ENCODE data around the gene ABCC11.
A peak's percentile ranks its signal among the peaks of the same experiment; 100 is the strongest.
"Not testable (repeated sequence)": the region's sequence is repeated elsewhere in the genome, so short reads cannot be mapped to it uniquely, and the experiment has no call there.

The ABCC11 gene

DNA sequence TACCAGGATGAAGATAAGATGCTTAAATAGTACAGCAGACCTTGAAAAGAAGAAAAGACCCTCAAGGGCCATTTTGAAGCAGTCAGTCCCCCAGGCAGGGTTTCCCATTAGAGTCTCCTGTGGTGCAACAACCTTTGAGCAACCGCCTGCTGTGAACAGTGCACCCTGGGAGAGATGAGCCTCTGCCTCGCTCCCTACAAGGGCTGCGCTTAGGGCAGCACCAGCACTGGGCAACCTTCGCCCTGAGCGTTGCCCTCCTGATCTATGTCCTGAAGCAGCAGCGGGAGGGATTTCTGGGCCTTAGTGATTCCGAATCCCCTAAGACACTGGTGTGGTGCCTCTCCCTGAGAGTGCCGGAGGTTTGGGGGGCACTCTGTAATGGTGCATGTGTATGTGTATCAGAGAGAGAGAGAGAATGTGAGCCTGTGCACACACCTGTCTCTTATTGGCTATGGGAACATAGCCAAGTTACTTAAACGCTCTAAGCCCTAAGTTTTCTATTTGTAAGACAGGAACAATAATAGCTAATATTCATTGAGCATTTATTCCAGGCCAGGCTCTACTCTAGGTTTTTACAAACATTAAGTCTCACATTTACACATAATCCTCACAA lies 66.4 kb downstream of the ABCC11 start:
- no peak for TF ChIP-seq JUND (IDR thresholded peaks at IDR 0.05; ENCODE audit: low read depth)
- in situ Hi-C loops (cut with HindIII; ENCODE audit: low pct_unique_long_range_greater_than_20kb, low sequenced_read_pairs): no loop called here
- no peak for DNase-seq (ENCODE audit: low read depth in 1 of 2, low spot score in 1 of 2)

DNA sequence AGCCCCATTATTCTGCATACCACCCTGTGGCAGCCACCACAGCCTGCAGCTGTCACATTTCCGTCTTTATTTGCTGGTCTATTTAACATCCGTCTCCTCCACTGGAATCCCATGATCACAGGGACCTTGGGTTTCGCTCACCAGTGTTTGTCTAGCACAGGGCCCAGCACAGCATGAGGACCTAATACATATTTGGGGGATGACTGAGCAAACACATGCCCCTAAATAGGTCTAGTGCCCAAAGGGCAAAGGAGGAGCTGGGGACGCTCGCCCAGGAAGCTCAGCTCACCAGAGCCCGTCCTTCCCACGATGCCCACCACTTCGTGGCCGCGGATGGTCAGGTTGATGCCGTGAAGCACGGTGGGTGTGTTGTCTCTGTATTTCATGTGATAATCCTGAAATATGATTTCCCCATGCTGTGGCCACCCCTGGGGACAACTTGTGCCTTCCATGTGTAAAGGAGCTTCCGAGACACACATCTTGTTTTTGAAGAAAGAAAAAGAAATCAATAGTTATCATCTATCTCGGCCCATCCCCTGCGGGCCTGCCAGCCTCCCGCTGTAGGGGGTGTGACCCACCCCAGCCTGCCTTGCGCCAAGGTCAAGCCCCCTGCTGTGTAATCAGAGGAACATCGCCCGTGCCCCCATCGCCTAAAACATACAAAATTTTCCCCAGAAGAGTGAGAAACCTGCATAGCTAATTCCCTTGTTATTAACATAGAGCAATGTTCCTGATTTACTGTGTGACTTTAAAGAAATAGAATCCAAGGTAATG lies 70.5 kb downstream of the ABCC11 start:
- in situ Hi-C loops (cut with HindIII; ENCODE audit: low pct_unique_long_range_greater_than_20kb, low sequenced_read_pairs): no loop called here
- no peak for DNase-seq (ENCODE audit: low read depth in 1 of 2, low spot score in 1 of 2)

DNA sequence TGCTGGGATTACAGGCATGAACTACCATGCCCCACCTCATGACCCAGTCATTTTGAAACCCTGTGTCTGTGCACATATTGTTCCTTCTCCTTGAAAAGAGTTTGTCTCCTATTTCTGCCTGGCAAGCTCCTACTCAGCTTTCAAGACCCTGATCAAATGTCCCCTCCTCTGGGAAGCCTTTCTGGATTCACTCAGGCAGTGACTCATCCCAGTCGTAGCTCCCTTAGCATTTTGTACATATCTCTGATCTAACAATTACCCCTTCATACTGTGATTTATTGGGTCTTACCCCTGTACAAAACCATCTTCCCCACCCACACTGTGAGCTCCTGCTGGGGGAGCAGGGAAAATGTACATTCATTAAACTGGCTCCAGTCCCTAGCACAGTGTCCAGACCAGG lies 73.5 kb downstream of the ABCC11 start:
- no peak for DNase-seq (ENCODE audit: low read depth in 1 of 2, low spot score in 1 of 2)
- no peak for TF ChIP-seq JUND (IDR thresholded peaks at IDR 0.05; ENCODE audit: low read depth)
- in situ Hi-C loops (cut with HindIII; ENCODE audit: low pct_unique_long_range_greater_than_20kb, low sequenced_read_pairs): no loop called here

More for the DNA sequence above, 70.5 kb downstream of the ABCC11 start:
- no peak for TF ChIP-seq JUND (IDR thresholded peaks at IDR 0.05; ENCODE audit: low read depth)

DNA sequence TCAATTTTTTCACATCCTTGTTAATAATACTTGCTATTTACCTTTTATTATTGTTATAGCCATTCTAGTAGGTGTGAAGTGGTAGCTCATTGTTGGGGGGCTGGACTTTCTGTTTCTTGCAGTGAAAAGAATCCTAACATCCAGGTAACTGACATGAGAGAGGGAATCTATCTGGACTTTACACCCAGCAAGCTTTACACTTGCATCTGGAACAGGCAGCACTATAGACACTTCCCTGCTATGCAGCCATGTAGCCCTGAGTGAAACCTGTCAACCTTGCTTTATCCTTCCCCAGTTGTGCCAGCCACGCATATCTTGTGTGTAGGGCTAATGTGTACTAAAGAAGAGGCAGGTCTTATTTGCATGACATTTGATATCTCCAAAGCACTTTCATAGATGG lies 74.7 kb downstream of the ABCC11 start:
- in situ Hi-C loops (cut with HindIII; ENCODE audit: low pct_unique_long_range_greater_than_20kb, low sequenced_read_pairs): no loop called here
- no peak for DNase-seq (ENCODE audit: low read depth in 1 of 2, low spot score in 1 of 2)
- TF ChIP-seq JUND (IDR thresholded peaks at IDR 0.05; ENCODE audit: low read depth): no peak

DNA sequence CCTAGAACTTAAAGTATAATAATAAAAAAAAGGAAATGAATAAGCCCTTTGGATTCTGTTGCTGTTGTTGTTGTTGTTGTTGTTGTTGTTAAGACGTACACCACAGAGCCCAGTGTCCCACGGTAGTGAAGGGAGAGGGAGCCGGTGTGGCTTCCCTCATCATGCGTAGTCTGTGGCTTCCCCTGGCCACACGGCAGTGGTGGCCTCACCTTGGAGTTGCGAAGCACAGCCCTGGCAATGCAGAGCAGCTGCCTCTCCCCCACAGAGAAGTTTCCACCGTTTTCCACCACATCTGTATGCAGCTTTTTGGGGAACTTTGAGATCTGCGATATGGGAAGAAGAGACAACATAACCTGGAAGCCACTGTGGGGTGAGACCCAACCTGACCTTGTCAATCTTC lies 77.4 kb downstream of the ABCC11 start:
- in situ Hi-C loops (cut with HindIII; ENCODE audit: low pct_unique_long_range_greater_than_20kb, low sequenced_read_pairs): no loop called here
- TF ChIP-seq JUND (IDR thresholded peaks at IDR 0.05; ENCODE audit: low read depth): no peak
- DNase-seq (ENCODE audit: low read depth in 1 of 2, low spot score in 1 of 2): no peak

DNA sequence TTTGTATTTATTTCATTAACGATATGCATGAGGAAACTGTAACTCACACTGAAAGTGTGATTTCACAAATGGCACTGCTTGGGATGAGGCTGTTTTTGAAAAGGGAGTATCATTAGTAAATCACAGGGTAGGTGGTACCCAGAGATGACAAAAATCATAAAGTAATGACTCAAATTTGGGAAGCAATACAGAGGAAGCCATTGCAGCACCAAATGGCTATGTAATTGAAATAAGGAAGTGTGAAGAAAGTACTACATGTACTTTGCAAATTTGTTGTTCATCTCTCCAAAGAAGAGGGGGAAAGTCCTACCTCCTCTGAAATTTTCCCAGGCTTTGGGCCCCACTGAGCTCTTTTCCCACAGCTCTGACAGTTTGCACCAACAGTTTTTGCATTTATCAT lies 79.3 kb downstream of the ABCC11 start:
- no peak for DNase-seq (ENCODE audit: low read depth in 1 of 2, low spot score in 1 of 2)
- TF ChIP-seq JUND (IDR thresholded peaks at IDR 0.05; ENCODE audit: low read depth): no peak
- in situ Hi-C loops (cut with HindIII; ENCODE audit: low pct_unique_long_range_greater_than_20kb, low sequenced_read_pairs): no loop called here

DNA sequence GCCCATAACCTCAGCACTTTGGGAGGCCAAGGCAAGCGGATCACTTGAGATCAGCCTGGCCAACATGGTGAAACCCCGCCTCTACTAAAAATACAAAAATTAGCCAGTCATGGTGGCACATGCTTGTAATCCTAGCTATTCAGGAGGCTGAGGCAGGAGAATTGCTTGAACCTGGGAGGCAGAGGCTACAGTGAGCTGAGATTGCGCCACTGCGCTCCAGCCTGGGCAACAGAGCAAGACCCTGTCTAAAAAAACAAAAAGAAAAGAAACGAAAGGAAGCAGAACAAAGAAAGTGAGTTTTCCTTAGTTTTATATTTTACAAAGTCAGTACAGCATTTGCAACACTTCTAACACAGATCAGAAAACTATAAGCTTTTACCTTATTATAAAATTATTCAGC lies 80.7 kb downstream of the ABCC11 start:
- DNase-seq (ENCODE audit: low read depth in 1 of 2, low spot score in 1 of 2); in situ Hi-C loops (cut with HindIII; ENCODE audit: low pct_unique_long_range_greater_than_20kb, low sequenced_read_pairs): not testable (repeated sequence)

DNA sequence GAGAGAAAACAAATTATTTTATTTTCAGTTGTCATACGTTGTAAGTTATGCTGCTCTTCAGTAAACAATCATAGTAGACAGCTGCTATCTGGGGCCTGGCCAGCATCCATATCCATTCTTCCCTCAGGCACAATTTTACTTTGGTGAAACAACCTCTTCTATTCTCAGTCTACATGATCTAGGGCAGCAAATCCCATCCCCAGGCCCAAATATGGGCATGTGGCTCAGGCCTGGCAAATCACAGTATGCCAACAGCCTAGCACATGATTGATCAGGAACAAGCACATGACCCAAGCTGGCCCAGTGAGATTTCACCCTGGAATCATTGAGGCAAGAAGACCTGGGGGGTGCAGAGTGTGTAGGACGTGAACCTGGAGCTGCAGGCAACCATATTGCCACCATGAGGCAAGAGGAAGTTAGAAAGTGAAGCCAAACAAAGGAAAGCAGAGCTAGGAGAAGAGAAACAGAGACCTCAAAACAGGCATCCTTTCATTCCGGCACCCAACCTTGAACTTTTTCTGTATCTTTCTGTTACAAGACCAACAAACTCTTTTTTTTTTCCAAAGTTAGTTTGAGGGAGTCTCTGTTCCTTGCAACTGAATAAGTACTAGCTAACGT lies 81.3 kb downstream of the ABCC11 start:
- DNase-seq (ENCODE audit: low read depth in 1 of 2, low spot score in 1 of 2): peak in 1 of 2 experiments; percentile 91
- TF ChIP-seq JUND (IDR thresholded peaks at IDR 0.05; ENCODE audit: low read depth): no peak
- in situ Hi-C loops (cut with HindIII; ENCODE audit: low pct_unique_long_range_greater_than_20kb, low sequenced_read_pairs): no loop called here

DNA sequence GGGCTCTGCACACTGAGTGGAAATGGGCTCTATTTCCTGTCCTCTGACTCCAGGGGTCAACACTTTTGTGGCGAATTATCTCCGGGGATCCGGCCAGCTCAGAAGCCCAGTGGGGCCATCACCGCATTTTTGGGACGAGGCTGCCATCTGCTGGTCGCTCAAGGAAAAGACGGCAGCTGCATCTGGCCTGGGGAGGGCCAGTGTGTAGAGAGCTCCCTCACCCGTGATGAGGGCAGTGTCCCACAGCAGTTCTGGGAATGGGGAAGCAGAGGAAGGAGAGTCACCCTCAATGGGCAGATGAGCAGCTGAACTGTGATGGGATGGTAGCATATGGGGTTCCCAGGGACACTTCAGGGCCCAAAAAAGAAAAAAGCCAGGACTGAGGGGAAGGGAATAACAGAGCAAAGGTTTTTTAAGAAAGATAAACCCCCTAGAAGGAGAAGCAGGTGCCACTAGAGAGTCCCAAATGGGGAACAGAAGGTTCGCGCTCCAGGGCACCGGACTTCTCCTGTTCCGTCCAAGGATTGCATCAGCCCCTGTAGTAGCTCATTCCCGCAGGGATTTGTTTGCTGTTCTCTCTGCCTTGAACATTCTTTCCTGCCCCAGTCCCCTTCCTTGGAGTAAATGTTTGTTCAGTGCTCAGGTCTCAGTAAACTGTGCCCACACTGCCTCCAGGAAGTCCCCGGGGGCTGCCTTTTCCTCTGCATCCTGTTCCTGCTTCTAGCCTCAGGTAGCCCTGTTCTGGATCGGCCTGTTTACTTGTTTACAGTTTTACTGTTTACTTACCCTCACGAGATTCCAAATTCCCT lies 82.2 kb downstream of the ABCC11 start:
- TF ChIP-seq JUND (IDR thresholded peaks at IDR 0.05; ENCODE audit: low read depth): peak; percentile 25; the same call in 1 of the 2 replicates
- in situ Hi-C loops (cut with HindIII; ENCODE audit: low pct_unique_long_range_greater_than_20kb, low sequenced_read_pairs): no loop called here
- peak; percentile 14 to 96 for DNase-seq (ENCODE audit: low read depth in 1 of 2, low spot score in 1 of 2)

DNA sequence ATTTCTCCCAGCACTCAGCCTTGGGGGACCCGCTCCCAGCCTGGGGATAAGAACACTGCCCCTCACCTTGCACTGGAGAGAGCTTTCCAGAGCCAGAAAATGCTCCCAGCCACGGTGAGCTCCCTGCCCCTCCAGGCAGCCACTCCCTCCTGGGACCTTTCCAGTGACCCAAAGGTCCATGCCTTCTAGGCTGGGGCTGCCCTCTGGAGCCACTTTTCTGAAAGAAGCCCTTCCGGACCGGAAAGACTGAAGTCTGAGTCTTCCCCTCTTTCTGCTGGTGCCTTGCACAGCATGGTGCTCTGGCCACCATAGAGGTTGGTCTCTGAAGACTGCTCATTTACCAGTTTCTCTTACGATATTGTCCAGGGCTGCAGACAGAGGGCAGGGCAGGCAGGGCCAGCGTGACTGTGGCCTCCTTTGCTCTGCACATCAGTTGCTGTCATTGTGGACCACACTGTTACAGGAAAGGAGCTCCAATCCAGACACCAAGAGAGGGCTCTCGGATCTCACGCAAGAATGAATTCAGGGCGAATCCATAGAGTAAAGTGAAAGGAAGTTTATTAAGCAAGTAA lies 84.4 kb downstream of the ABCC11 start:
- no peak for TF ChIP-seq JUND (IDR thresholded peaks at IDR 0.05; ENCODE audit: low read depth)
- no peak for DNase-seq (ENCODE audit: low read depth in 1 of 2, low spot score in 1 of 2)
- in situ Hi-C loops (cut with HindIII; ENCODE audit: low pct_unique_long_range_greater_than_20kb, low sequenced_read_pairs): no loop called here

DNA sequence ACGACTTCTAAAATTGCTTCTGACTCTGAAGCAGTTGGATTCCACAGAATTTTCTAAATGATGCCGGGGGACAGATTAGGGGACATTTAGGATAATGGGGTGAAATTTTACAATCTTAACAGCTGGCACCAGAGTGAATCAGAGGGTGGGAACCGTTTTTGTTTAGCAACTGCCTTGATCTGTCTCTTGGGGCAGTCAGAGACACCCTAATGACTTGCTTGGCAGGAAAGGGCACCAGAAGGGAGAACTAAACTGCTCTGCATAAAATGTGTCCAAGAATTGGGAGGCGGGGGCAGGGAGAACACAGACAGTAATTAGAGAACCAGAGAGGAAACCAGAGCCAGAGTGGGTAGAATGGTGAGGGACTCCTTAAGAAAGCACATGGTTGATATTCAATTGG lies 85.4 kb downstream of the ABCC11 start:
- no peak for DNase-seq (ENCODE audit: low read depth in 1 of 2, low spot score in 1 of 2)
- in situ Hi-C loops (cut with HindIII; ENCODE audit: low pct_unique_long_range_greater_than_20kb, low sequenced_read_pairs): no loop called here
- no peak for TF ChIP-seq JUND (IDR thresholded peaks at IDR 0.05; ENCODE audit: low read depth)

DNA sequence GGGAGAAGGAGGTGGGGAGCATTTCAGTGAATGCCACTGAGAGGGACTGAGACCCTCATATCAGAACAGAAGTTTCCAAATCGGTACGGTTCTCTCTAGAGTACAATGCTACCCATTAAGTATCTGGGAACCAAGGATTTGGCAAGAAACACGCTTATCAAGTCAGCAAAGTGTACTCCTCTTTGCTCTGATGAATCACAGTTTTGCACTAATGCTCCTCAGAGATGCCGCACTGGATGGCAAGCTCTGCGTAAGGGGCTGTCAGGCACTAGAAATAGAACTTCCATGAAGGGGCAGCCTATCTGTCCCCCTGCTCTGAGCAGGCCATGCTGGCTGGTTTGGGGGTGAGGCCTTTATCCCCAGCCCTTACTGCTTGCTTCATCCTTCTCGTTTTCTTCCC lies 86.8 kb downstream of the ABCC11 start:
- in situ Hi-C loops (cut with HindIII; ENCODE audit: low pct_unique_long_range_greater_than_20kb, low sequenced_read_pairs): no loop called here
- no peak for DNase-seq (ENCODE audit: low read depth in 1 of 2, low spot score in 1 of 2)
- no peak for TF ChIP-seq JUND (IDR thresholded peaks at IDR 0.05; ENCODE audit: low read depth)

Data from T47D (cell line).